ENCODE results near the gene LYSET.
"Not testable (repeated sequence)": the region's sequence is repeated elsewhere in the genome, so short reads cannot be mapped to it uniquely, and the experiment has no call there.

LYSET gene

GRCh38 chr14:93233078-93233477, 48.0 kb downstream of the LYSET start:
- H2BK120ac ChIP-seq (ENCODE audit: low read depth, low read length); DNase-seq (ENCODE audit: low spot score); H3K9me3 ChIP-seq (replicated peaks in 1 of 2; ENCODE audit: control insufficient read depth in 2 of 2, insufficient read depth in 1 of 2, low read depth in 1 of 2, low read length in 2 of 2); H3K4me2 ChIP-seq (ENCODE audit: insufficient read depth, low read length, poor library complexity, severe bottlenecking); H3K27ac ChIP-seq (replicated peaks; ENCODE audit: low read length); H2AK5ac ChIP-seq (ENCODE audit: low read depth, low read length); H2BK5ac ChIP-seq (ENCODE audit: low read length); H3K23ac ChIP-seq (ENCODE audit: low read depth, low read length, poor library complexity); H3K18ac ChIP-seq (ENCODE audit: low read length); H4K8ac ChIP-seq (ENCODE audit: low read depth, low read length); H3K4ac ChIP-seq (ENCODE audit: low read length); H3K79me1 ChIP-seq (ENCODE audit: low read depth, low read length); H2BK15ac ChIP-seq (ENCODE audit: low read length); H2BK12ac ChIP-seq (ENCODE audit: low read length); H3K4me1 ChIP-seq (ENCODE audit: control insufficient read depth in 2 of 2, insufficient read depth in 1 of 2, low read depth in 1 of 2, low read length in 2 of 2); H2AFZ ChIP-seq (ENCODE audit: low read length); H3K4me3 ChIP-seq (ENCODE audit: low read length in 2 of 2); H3K9ac ChIP-seq (ENCODE audit: low read depth, low read length, poor library complexity); H3K27me3 ChIP-seq (ENCODE audit: control insufficient read depth in 3 of 3, insufficient read depth in 3 of 3, low read depth in 1 of 3, low read length in 3 of 3); H4K91ac ChIP-seq (ENCODE audit: low read depth, low read length, poor library complexity); H3K14ac ChIP-seq (ENCODE audit: low read length): not testable (repeated sequence)
- peaks cover 4 to 10% of the 10 kb centered on the region in 2 donors for H3K36me3 ChIP-seq (replicated peaks in 1 of 2; ENCODE audit: control insufficient read depth in 2 of 2, insufficient read depth in 2 of 2, low read length in 2 of 2)
- no CpG with 5 or more reads among the region's 5 CpGs for WGBS, 2 donors (ENCODE audit: extremely low coverage in 2 of 2, insufficient read length in 2 of 2, insufficient replicate concordance in 1 of 2)

DNA sequence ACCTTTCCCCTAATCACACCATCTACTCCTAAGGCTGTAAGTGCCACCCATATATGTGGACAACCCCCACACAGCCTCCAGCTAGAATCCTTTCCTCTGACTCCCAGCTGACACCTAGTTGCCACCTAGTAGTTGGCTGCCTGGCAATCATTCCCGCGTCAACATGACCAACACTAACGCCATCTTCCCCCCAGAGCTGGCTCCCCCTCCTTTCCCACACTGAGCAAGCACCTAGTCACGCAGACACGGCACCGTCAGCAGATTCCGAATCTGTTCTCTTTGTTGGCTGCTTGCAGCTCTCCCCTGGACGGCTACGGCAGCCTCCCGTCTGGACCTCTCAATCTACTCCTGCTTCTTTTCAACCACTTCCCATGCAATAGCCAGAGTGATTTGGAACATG, 49.7 kb downstream of the LYSET start:
- no peak overlapping the region for H3K14ac ChIP-seq (ENCODE audit: low read length)
- no peak for DNase-seq (ENCODE audit: low spot score)
- H2BK12ac ChIP-seq (ENCODE audit: low read length): no peak overlapping the region
- H3K27me3 ChIP-seq (ENCODE audit: control insufficient read depth in 3 of 3, insufficient read depth in 3 of 3, low read depth in 1 of 3, low read length in 3 of 3): no peaks in the 10 kb centered on the region
- no peak overlapping the region for H3K18ac ChIP-seq (ENCODE audit: low read length)
- peak overlapping the region; percentile 12 for H2AK5ac ChIP-seq (ENCODE audit: low read depth, low read length)
- no peak overlapping the region for H4K8ac ChIP-seq (ENCODE audit: low read depth, low read length)
- no peaks in the 10 kb centered on the region for H3K79me1 ChIP-seq (ENCODE audit: low read depth, low read length)
- H2AFZ ChIP-seq (ENCODE audit: low read length): no peak overlapping the region
- no peak overlapping the region for H4K91ac ChIP-seq (ENCODE audit: low read depth, low read length, poor library complexity)
- H3K27ac ChIP-seq (replicated peaks; ENCODE audit: low read length): no peak overlapping the region
- H3K4me3 ChIP-seq (ENCODE audit: low read length in 2 of 2): no peak overlapping the region
- H2BK120ac ChIP-seq (ENCODE audit: low read depth, low read length): no peak overlapping the region
- H3K4me1 ChIP-seq (ENCODE audit: control insufficient read depth in 2 of 2, insufficient read depth in 1 of 2, low read depth in 1 of 2, low read length in 2 of 2): peaks cover 0 to 2% of the 10 kb centered on the region in 2 donors
- H3K9ac ChIP-seq (ENCODE audit: low read depth, low read length, poor library complexity): no peak overlapping the region
- H2BK15ac ChIP-seq (ENCODE audit: low read length): no peak overlapping the region
- H3K23ac ChIP-seq (ENCODE audit: low read depth, low read length, poor library complexity): no peak overlapping the region
- no CpG with 5 or more reads among the region's 10 CpGs for WGBS, 2 donors (ENCODE audit: extremely low coverage in 2 of 2, insufficient read length in 2 of 2, insufficient replicate concordance in 1 of 2)
- no peak overlapping the region for H2BK5ac ChIP-seq (ENCODE audit: low read length)
- H3K4me2 ChIP-seq (ENCODE audit: insufficient read depth, low read length, poor library complexity, severe bottlenecking): no peak overlapping the region
- no peaks in the 10 kb centered on the region for H3K9me3 ChIP-seq (replicated peaks in 1 of 2; ENCODE audit: control insufficient read depth in 2 of 2, insufficient read depth in 1 of 2, low read depth in 1 of 2, low read length in 2 of 2)
- no peak overlapping the region for H3K4ac ChIP-seq (ENCODE audit: low read length)
- H3K36me3 ChIP-seq (replicated peaks in 1 of 2; ENCODE audit: control insufficient read depth in 2 of 2, insufficient read depth in 2 of 2, low read length in 2 of 2): no peaks in the 10 kb centered on the region

All from neuronal stem cell (in vitro differentiated cells).